ENCODE measurements around the gene LITAFD.

The LITAFD gene

GRCh38 chr16:8858994-8859912 is 22.9 kb upstream of the LITAFD start (continued):
- TF ChIP-seq PPARA (CRISPR knock-in tag; IDR thresholded peaks at IDR 0.05; ENCODE audit: borderline replicate concordance) (no peak), PATZ1 (CRISPR knock-in tag; IDR thresholded peaks at IDR 0.05; ENCODE audit: borderline replicate concordance) (no peak)

- TF ChIP-seq CSRNP3 (CRISPR knock-in tag; IDR thresholded peaks at IDR 0.05) (no peak), TSHZ2 (CRISPR knock-in tag; IDR thresholded peaks at IDR 0.05) (no peak), CSDC2 (CRISPR knock-in tag; IDR thresholded peaks at IDR 0.05) (no peak), CREB5 (CRISPR knock-in tag; IDR thresholded peaks at IDR 0.05; ENCODE audit: low read depth) (no peak), POU6F1 (CRISPR knock-in tag; IDR thresholded peaks at IDR 0.05; ENCODE audit: borderline replicate concordance, low read depth) (no peak), OSR1 (CRISPR knock-in tag; IDR thresholded peaks at IDR 0.05) (no peak), ESRRG (CRISPR knock-in tag; IDR thresholded peaks at IDR 0.05) (no peak), ZNF565 (CRISPR knock-in tag; conservative IDR thresholded peaks at IDR 0.05; ENCODE audit: low read depth) (no peak), SNAI2 (CRISPR knock-in tag; IDR thresholded peaks at IDR 0.05) (no peak), PATZ1 (CRISPR knock-in tag; IDR thresholded peaks at IDR 0.05; ENCODE audit: borderline replicate concordance) (no peak), ZC3H10 (CRISPR knock-in tag; IDR thresholded peaks at IDR 0.05) (no peak)
- ATAC-seq, result no peak
Observed at GRCh38 chr16:8859913-8860881, 22.0 kb upstream of the LITAFD start.

GRCh38 chr16:8861563-8862308 is 20.4 kb upstream of the LITAFD start:
- ATAC-seq, result no peak
- TF ChIP-seq ZNF70 (CRISPR knock-in tag; IDR thresholded peaks at IDR 0.05), result no peak
- no peak for TF ChIP-seq TOX (CRISPR knock-in tag; IDR thresholded peaks at IDR 0.05; ENCODE audit: borderline replicate concordance)
- no peak for TF ChIP-seq ISL1 (CRISPR knock-in tag; IDR thresholded peaks at IDR 0.05)
- no peak for TF ChIP-seq GLIS3 (CRISPR knock-in tag; IDR thresholded peaks at IDR 0.05)
- no peak for TF ChIP-seq CREB5 (CRISPR knock-in tag; IDR thresholded peaks at IDR 0.05; ENCODE audit: low read depth)
- no peak for TF ChIP-seq TSHZ2 (CRISPR knock-in tag; IDR thresholded peaks at IDR 0.05)
- no peak for TF ChIP-seq RARB (CRISPR knock-in tag; IDR thresholded peaks at IDR 0.05)
- TF ChIP-seq ZNF8 (CRISPR knock-in tag; IDR thresholded peaks at IDR 0.05), result no peak
